ENCODE results near the gene FAT2.

FAT2 gene

DNA sequence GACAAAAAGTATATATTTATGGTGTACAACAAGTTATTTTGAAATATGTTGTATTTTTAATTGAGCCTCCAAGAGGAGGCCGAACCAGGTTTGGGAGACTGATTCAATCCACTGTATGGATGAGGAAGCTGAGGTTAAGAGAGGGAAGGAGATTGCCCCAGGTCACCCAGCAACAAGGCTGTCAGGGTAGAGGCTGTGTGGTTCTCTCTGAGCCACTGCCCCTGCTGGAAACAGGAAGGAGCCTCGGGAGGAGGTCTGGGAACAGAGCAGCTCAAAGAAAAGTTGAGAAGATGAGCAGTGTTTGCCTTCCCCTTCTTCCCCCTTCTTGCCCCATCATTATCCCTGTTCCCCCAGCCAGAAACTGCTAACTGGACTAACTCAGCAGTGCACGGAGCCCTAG, 6.6 kb upstream of the FAT2 start:
- Histone ChIP-seq H3K79me2 (ENCODE audit: insufficient read depth, low read length) (no peaks in the 10 kb centered on the region), H4K20me1 (ENCODE audit: insufficient read depth, low read length) (no peaks in the 10 kb centered on the region), H3K27ac (ENCODE audit: low read length) (no peak overlapping the region), H2AFZ (ENCODE audit: low read depth, low read length) (no peak overlapping the region), H3K4me1 (ENCODE audit: insufficient read depth, low read length) (no peaks in the 10 kb centered on the region), H3K9me3 (ENCODE audit: insufficient read depth, low read length, severe bottlenecking) (no peaks in the 10 kb centered on the region), H3K9ac (ENCODE audit: low read depth, low read length) (no peak overlapping the region), H3K4me3 (ENCODE audit: low read depth in 1 of 2, low read length in 2 of 2) (no peak overlapping the region), H3K36me3 (ENCODE audit: insufficient read depth, low read length) (no peaks in the 10 kb centered on the region), H3K27me3 (ENCODE audit: insufficient read depth, low read length, poor library complexity) (peaks cover 7% of the 10 kb centered on the region), H3K4me2 (ENCODE audit: insufficient read depth, low read length) (no peak overlapping the region)
- DNase-seq (no peak), ATAC-seq (ENCODE audit: insufficient read depth, low read depth) (no peak)
- TF ChIP-seq CTCF (IDR thresholded peaks at IDR 0.05; ENCODE audit: borderline replicate concordance, extremely low read depth, low read length, poor library complexity, severe bottlenecking) = no peak
- TF ChIP-seq EZH2 (IDR thresholded peaks at IDR 0.05; ENCODE audit: borderline replicate concordance, low read depth, low read length, severe bottlenecking) = no peak

- H3K4me1 ChIP-seq (ENCODE audit: insufficient read depth, low read length) = no peaks in the 10 kb centered on the region
- no peak overlapping the region for H3K4me3 ChIP-seq (ENCODE audit: low read depth in 1 of 2, low read length in 2 of 2)
- DNase-seq = no peak
- H3K27me3 ChIP-seq (ENCODE audit: insufficient read depth, low read length, poor library complexity) = peaks cover 7% of the 10 kb centered on the region
- no peaks in the 10 kb centered on the region for H3K36me3 ChIP-seq (ENCODE audit: insufficient read depth, low read length)
- H3K27ac ChIP-seq (ENCODE audit: low read length) = no peak overlapping the region
- H2AFZ ChIP-seq (ENCODE audit: low read depth, low read length) = no peak overlapping the region
- H3K9me3 ChIP-seq (ENCODE audit: insufficient read depth, low read length, severe bottlenecking) = no peaks in the 10 kb centered on the region
- no peak overlapping the region for H3K4me2 ChIP-seq (ENCODE audit: insufficient read depth, low read length)
- no peak for TF ChIP-seq CTCF (IDR thresholded peaks at IDR 0.05; ENCODE audit: borderline replicate concordance, extremely low read depth, low read length, poor library complexity, severe bottlenecking)
- no peak for TF ChIP-seq EZH2 (IDR thresholded peaks at IDR 0.05; ENCODE audit: borderline replicate concordance, low read depth, low read length, severe bottlenecking)
- no peak overlapping the region for H3K9ac ChIP-seq (ENCODE audit: low read depth, low read length)
- ATAC-seq (ENCODE audit: insufficient read depth, low read depth) = no peak
- no peaks in the 10 kb centered on the region for H4K20me1 ChIP-seq (ENCODE audit: insufficient read depth, low read length)
- H3K79me2 ChIP-seq (ENCODE audit: insufficient read depth, low read length) = no peaks in the 10 kb centered on the region
Measured at GRCh38 chr5:151596828-151597539, 5.9 kb upstream of the FAT2 start.

DNA sequence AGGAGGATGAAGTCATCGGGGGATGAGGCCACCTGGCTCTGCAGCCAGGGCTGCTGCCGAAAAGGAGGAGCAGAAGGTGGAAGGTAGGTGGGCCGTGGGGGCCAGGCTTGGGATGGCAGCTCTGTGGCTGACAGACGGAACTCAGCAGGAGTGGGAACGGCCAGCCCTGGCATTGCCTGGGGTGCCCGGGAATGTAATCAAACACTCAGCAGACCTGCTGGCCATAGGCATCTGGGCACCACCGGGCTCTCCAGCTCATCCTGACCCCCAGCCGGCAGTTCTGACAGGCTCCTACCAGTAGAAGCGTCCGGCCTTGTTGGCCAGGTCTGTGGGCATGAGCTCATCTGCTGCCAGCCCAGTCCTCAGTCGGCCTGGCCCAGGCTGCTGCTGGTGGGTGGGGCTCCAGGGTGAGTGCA, 4.3 kb upstream of the FAT2 start:
- Histone ChIP-seq H3K4me3 (ENCODE audit: low read depth in 1 of 2, low read length in 2 of 2) (no peak overlapping the region), H3K27ac (ENCODE audit: low read length) (no peak overlapping the region), H3K79me2 (ENCODE audit: insufficient read depth, low read length) (no peaks in the 10 kb centered on the region), H3K27me3 (ENCODE audit: insufficient read depth, low read length, poor library complexity) (peaks cover 10% of the 10 kb centered on the region), H4K20me1 (ENCODE audit: insufficient read depth, low read length) (no peaks in the 10 kb centered on the region), H3K36me3 (ENCODE audit: insufficient read depth, low read length) (no peaks in the 10 kb centered on the region), H3K9me3 (ENCODE audit: insufficient read depth, low read length, severe bottlenecking) (no peaks in the 10 kb centered on the region), H3K4me2 (ENCODE audit: insufficient read depth, low read length) (no peak overlapping the region), H3K9ac (ENCODE audit: low read depth, low read length) (no peak overlapping the region), H2AFZ (ENCODE audit: low read depth, low read length) (no peak overlapping the region), H3K4me1 (ENCODE audit: insufficient read depth, low read length) (no peaks in the 10 kb centered on the region)
- TF ChIP-seq EZH2 (IDR thresholded peaks at IDR 0.05; ENCODE audit: borderline replicate concordance, low read depth, low read length, severe bottlenecking) = no peak
- ATAC-seq (ENCODE audit: insufficient read depth, low read depth) (no peak), DNase-seq (no peak)

GRCh38 chr5:151592855-151593408, 1.8 kb upstream of the FAT2 start:
- DNase-seq (no peak), ATAC-seq (ENCODE audit: insufficient read depth, low read depth) (no peak)
- Histone ChIP-seq H3K79me2 (ENCODE audit: insufficient read depth, low read length) (no peaks in the 10 kb centered on the region), H3K36me3 (ENCODE audit: insufficient read depth, low read length) (no peaks in the 10 kb centered on the region), H3K27ac (ENCODE audit: low read length) (no peak overlapping the region), H3K4me2 (ENCODE audit: insufficient read depth, low read length) (no peak overlapping the region), H3K27me3 (ENCODE audit: insufficient read depth, low read length, poor library complexity) (peaks cover 22% of the 10 kb centered on the region), H3K4me3 (ENCODE audit: low read depth in 1 of 2, low read length in 2 of 2) (no peak overlapping the region), H3K9me3 (ENCODE audit: insufficient read depth, low read length, severe bottlenecking) (no peaks in the 10 kb centered on the region), H3K9ac (ENCODE audit: low read depth, low read length) (no peak overlapping the region), H4K20me1 (ENCODE audit: insufficient read depth, low read length) (no peaks in the 10 kb centered on the region), H3K4me1 (ENCODE audit: insufficient read depth, low read length) (no peaks in the 10 kb centered on the region), H2AFZ (ENCODE audit: low read depth, low read length) (no peak overlapping the region)
- TF ChIP-seq EZH2 (IDR thresholded peaks at IDR 0.05; ENCODE audit: borderline replicate concordance, low read depth, low read length, severe bottlenecking) (no peak), CTCF (IDR thresholded peaks at IDR 0.05; ENCODE audit: borderline replicate concordance, extremely low read depth, low read length, poor library complexity, severe bottlenecking) (no peak)
